Cerebellar nuclear complex (tissue), 1 donor: Measurements from ENCODE around the gene ARF5.
"Not testable (repeated sequence)": the region's sequence is repeated elsewhere in the genome, so short reads cannot be mapped to it uniquely, and the experiment has no call there.

Experiments
- DNase-seq, 2 experiments: peaks; one replicate each; lab custom pipeline; 2025; lab: John Stamatoyannopoulos, UW

The ARF5 gene

GRCh38 chr7:127588019-127588696, at the start of gene ARF5:
Gene ARF5 (plus strand): TSS chr7:127588411. CDS start chr7:127588499, 88 bp downstream.
- DNase-seq, result peak; percentile 14 to 44

GRCh38 chr7:127539116-127539515, 49.1 kb upstream of the ARF5 start:
- no peak for DNase-seq

- not testable (repeated sequence) for DNase-seq
These were observed 47.8 kb upstream of the ARF5 start for GRCh38 chr7:127540461-127540860.

- DNase-seq, result no peak
These were observed 46.7 kb upstream of the ARF5 start for GRCh38 chr7:127541548-127541947.

- no peak for DNase-seq
These were observed 41.9 kb upstream of the ARF5 start for GRCh38 chr7:127546313-127546712.

GRCh38 chr7:127550247-127550646, 38.0 kb upstream of the ARF5 start:
- DNase-seq, result no peak

- no peak for DNase-seq
These were observed 36.3 kb upstream of the ARF5 start for GRCh38 chr7:127551941-127552340.

- no peak for DNase-seq
These were observed 31.8 kb upstream of the ARF5 start for GRCh38 chr7:127556404-127556803.

- no peak for DNase-seq
These were observed 30.4 kb upstream of the ARF5 start for GRCh38 chr7:127557803-127558202.

- DNase-seq, result no peak
These were observed 22.0 kb upstream of the ARF5 start for GRCh38 chr7:127566242-127566641.

- DNase-seq, result not testable (repeated sequence)
These were observed 20.2 kb upstream of the ARF5 start for GRCh38 chr7:127568034-127568433.

- no peak for DNase-seq
These were observed 16.3 kb upstream of the ARF5 start for GRCh38 chr7:127571741-127572505.

GRCh38 chr7:127578036-127578684, 10.1 kb upstream of the ARF5 start:
- peak in 1 of 2 experiments; percentile 22 for DNase-seq

GRCh38 chr7:127578711-127579275, 9.4 kb upstream of the ARF5 start:
- no peak for DNase-seq

- no peak for DNase-seq
These were observed 7.6 kb upstream of the ARF5 start for GRCh38 chr7:127580612-127581011.

GRCh38 chr7:127581716-127582115, 6.5 kb upstream of the ARF5 start:
- DNase-seq, result no peak

- DNase-seq, result peak; percentile 11 to 39
These were observed 5.8 kb upstream of the ARF5 start for GRCh38 chr7:127582361-127582760.

GRCh38 chr7:127584648-127585043, 3.6 kb upstream of the ARF5 start:
- no peak for DNase-seq

GRCh38 chr7:127585044-127585953, 2.9 kb upstream of the ARF5 start, which contains the start of gene GCC1:
Gene GCC1 (minus strand): TSS chr7:127585596. CDS start chr7:127585182, 414 bp downstream.
- DNase-seq, result peak; percentile 52 to 68

GRCh38 chr7:127586346-127586745, 1.9 kb upstream of the ARF5 start:
- no peak for DNase-seq

- no peak for DNase-seq
These were observed 570 bp upstream of the ARF5 start for GRCh38 chr7:127587663-127588018.
